IMR-90 (cell line): ENCODE measurements around the gene PDE4B. TPM values are rescaled to one million over a fixed set of nuclear protein-coding genes. Genes with fewer than 3 reads are reported as not detected.

ENCODE experiments used
- ATAC-seq: fragments of 200-7000 bp; cut with Tn5 transposase; 2 replicates; pipeline ENCODE4 v1.9.1; 2020; ENCODE audit warnings: low read depth, mild to moderate bottlenecking, moderate library complexity
- BruUV-seq: library from RNA; stranded (reverse); fragments of 400-500 nt; replicated peaks from 2 replicates; lab custom pipeline; 2021; lab: Mats Ljungman, UMichigan
- CTCF ChIA-PET: fragments of 300-600 bp; formaldehyde crosslinking; extraction: SDS; loops from one replicate; lab custom pipeline; 2021; ENCODE audit warnings: antibody characterized with exemption; lab: Yijun Ruan, JAX
- POLR2A ChIA-PET: fragments of 300-600 bp; sonication (Branson Sonifier 250); formaldehyde crosslinking; loops from one replicate; lab custom pipeline; 2022; ENCODE audit warnings: antibody characterized with exemption; ENCODE audit not compliant: unreplicated experiment; lab: Charles Lee
- DNase-seq: peaks from one replicate; pipeline ENCODE4 v3.0.0; 2013
- H2AFZ ChIP-seq: replicated peaks from 2 replicates; pipeline ENCODE3; 2013; ENCODE audit warnings: low read length, mild to moderate bottlenecking; ENCODE audit not compliant: poor library complexity
- H2AK5ac ChIP-seq: 2 replicates; pipeline ENCODE4 v1.6.1; 2013; ENCODE audit warnings: low read depth, low read length, inconsistent platforms
- H2AK9ac ChIP-seq: replicated peaks from 2 replicates; pipeline ENCODE3; 2013; ENCODE audit warnings: mild to moderate bottlenecking, low read depth, low read length, moderate library complexity; ENCODE audit not compliant: poor library complexity
- H2BK120ac ChIP-seq: 2 replicates; pipeline ENCODE4 v1.6.1; 2013; ENCODE audit warnings: low read depth, low read length, inconsistent platforms
- H2BK15ac ChIP-seq: 3 replicates; pipeline ENCODE4 v1.6.1; 2013; ENCODE audit warnings: low read depth, low read length, inconsistent platforms
- H2BK20ac ChIP-seq: 2 replicates; pipeline ENCODE4 v1.6.1; 2013; ENCODE audit warnings: low read depth, mild to moderate bottlenecking, inconsistent platforms, low read length, moderate library complexity
- H2BK5ac ChIP-seq: 2 replicates; pipeline ENCODE4 v1.6.1; 2013; ENCODE audit warnings: mild to moderate bottlenecking, low read depth, low read length, inconsistent platforms; ENCODE audit not compliant: poor library complexity, severe bottlenecking
- H3K14ac ChIP-seq: replicated peaks from 2 replicates; pipeline ENCODE4 v1.6.1; 2013; ENCODE audit warnings: low read depth, low read length, inconsistent platforms
- H3K18ac ChIP-seq: 2 replicates; pipeline ENCODE4 v1.6.1; 2013; ENCODE audit warnings: low read depth, low read length, control low read depth
- H3K23ac ChIP-seq: 2 replicates; pipeline ENCODE4 v1.6.1; 2013; ENCODE audit warnings: low read depth, low read length, inconsistent platforms
- H3K27ac ChIP-seq: 2 replicates; pipeline ENCODE4 v1.5.1; 2013; ENCODE audit warnings: mild to moderate bottlenecking, control low read depth, low read length; ENCODE audit not compliant: insufficient read depth
- H3K27me3 ChIP-seq: 2 replicates; pipeline ENCODE4 v1.6.1; 2013; ENCODE audit warnings: low read length; ENCODE audit not compliant: control insufficient read depth, insufficient read depth
- H3K36me3 ChIP-seq: 2 replicates; pipeline ENCODE4 v1.6.1; 2013; ENCODE audit warnings: low read length, mixed read lengths; ENCODE audit not compliant: control insufficient read depth, insufficient read depth
- H3K4ac ChIP-seq: 2 replicates; pipeline ENCODE4 v1.6.1; 2013; ENCODE audit warnings: low read depth, low read length, inconsistent platforms
- H3K4me1 ChIP-seq: 2 replicates; pipeline ENCODE4 v1.6.1; 2013; ENCODE audit warnings: low read length, mixed read lengths; ENCODE audit not compliant: control insufficient read depth, insufficient read depth
- H3K4me2 ChIP-seq: 2 replicates; pipeline ENCODE4 v1.6.1; 2013; ENCODE audit warnings: low read depth, mild to moderate bottlenecking, control low read depth, low read length, moderate library complexity
- H3K4me3 ChIP-seq: 2 replicates; pipeline ENCODE4 v1.5.1; 2013; ENCODE audit warnings: low read depth, mild to moderate bottlenecking, control low read depth, low read length, moderate library complexity; ENCODE audit not compliant: insufficient read depth
- H3K56ac ChIP-seq: 2 replicates; pipeline ENCODE4 v1.6.1; 2013; ENCODE audit warnings: low read length, inconsistent platforms; ENCODE audit not compliant: insufficient read depth; ENCODE audit errors: extremely low read depth
- H3K79me1 ChIP-seq, 2 experiments: 2 replicates each; pipeline ENCODE4 v1.6.1; 2013; ENCODE audit warnings: low read length in 2 of 2, inconsistent platforms in 1 of 2, low read depth in 1 of 2
- H3K9ac ChIP-seq: 2 replicates; pipeline ENCODE4 v1.6.1; 2013; ENCODE audit warnings: low read depth, low read length, control low read depth
- H3K9me1 ChIP-seq: 2 replicates; pipeline ENCODE4 v1.6.1; 2013; ENCODE audit warnings: low read length, inconsistent platforms; ENCODE audit not compliant: insufficient read depth
- H3K9me3 ChIP-seq: 2 replicates; pipeline ENCODE4 v1.6.1; 2013; ENCODE audit warnings: low read length; ENCODE audit not compliant: control insufficient read depth, insufficient read depth
- H4K20me1 ChIP-seq: 2 replicates; pipeline ENCODE4 v1.6.1; 2013; ENCODE audit warnings: low read length, inconsistent platforms; ENCODE audit not compliant: insufficient read depth
- H4K5ac ChIP-seq: 2 replicates; pipeline ENCODE4 v1.6.1; 2013; ENCODE audit warnings: mild to moderate bottlenecking, low read depth, low read length, control low read depth
- H4K8ac ChIP-seq, 2 experiments: 2 replicates each; pipeline ENCODE4 v1.6.1; 2013; ENCODE audit warnings: low read depth in 2 of 2, low read length in 2 of 2, control low read depth in 1 of 2, inconsistent platforms in 1 of 2
- H4K91ac ChIP-seq: 2 replicates; pipeline ENCODE4 v1.6.1; 2013; ENCODE audit warnings: low read depth, low read length, inconsistent platforms; ENCODE audit not compliant: insufficient read depth
- BHLHE40 ChIP-seq: fragments of 150-350 bp; IDR thresholded peaks from 2 replicates; pipeline ENCODE4 v1.6.1; 2016; ENCODE audit warnings: mild to moderate bottlenecking, low read depth, low read length
- CEBPB ChIP-seq: IDR thresholded peaks from 2 replicates; pipeline ENCODE4 v1.6.1; 2012; ENCODE audit warnings: low read depth, low read length, improper control_type of control experiment
- CHD1 ChIP-seq: IDR thresholded peaks from 2 replicates; pipeline ENCODE4 v1.6.1; 2012; ENCODE audit warnings: low read depth, low read length, improper control_type of control experiment
- ELK1 ChIP-seq: fragments of 150-350 bp; IDR thresholded peaks from 2 replicates; pipeline ENCODE4 v1.6.1; 2016; ENCODE audit warnings: low read depth, mild to moderate bottlenecking, low read length, moderate library complexity, borderline replicate concordance
- FOS ChIP-seq: fragments of 150-350 bp; IDR thresholded peaks from 2 replicates; pipeline ENCODE4 v1.6.1; 2016; ENCODE audit warnings: low read depth, low read length
- MAFK ChIP-seq: IDR thresholded peaks from 2 replicates; pipeline ENCODE4 v1.6.1; 2012; ENCODE audit warnings: low read depth, low read length, improper control_type of control experiment
- MAZ ChIP-seq: IDR thresholded peaks from 2 replicates; pipeline ENCODE4 v1.6.1; 2012; ENCODE audit warnings: low read depth, mild to moderate bottlenecking, low read length, improper control_type of control experiment, moderate library complexity, borderline replicate concordance
- MXI1 ChIP-seq: IDR thresholded peaks from 2 replicates; pipeline ENCODE4 v1.6.1; 2012; ENCODE audit warnings: low read depth, mild to moderate bottlenecking, low read length, moderate library complexity, borderline replicate concordance
- NFE2L2 ChIP-seq: fragments of 150-350 bp; IDR thresholded peaks from 2 replicates; pipeline ENCODE4 v1.6.1; 2016; ENCODE audit warnings: low read depth, mild to moderate bottlenecking, low read length
- POLR2A ChIP-seq: IDR thresholded peaks from 2 replicates; pipeline ENCODE4 v1.6.1; 2012; ENCODE audit warnings: mild to moderate bottlenecking, low read depth, low read length
- RAD21 ChIP-seq: IDR thresholded peaks from 2 replicates; pipeline ENCODE4 v1.6.1; 2012; ENCODE audit warnings: low read length, improper control_type of control experiment
- RCOR1 ChIP-seq: IDR thresholded peaks from 2 replicates; pipeline ENCODE4 v1.6.1; 2012; ENCODE audit warnings: mild to moderate bottlenecking, low read length, improper control_type of control experiment; ENCODE audit not compliant: insufficient replicate concordance
- RFX5 ChIP-seq: IDR thresholded peaks from 2 replicates; pipeline ENCODE4 v1.8.0; 2012; ENCODE audit warnings: low read depth, mild to moderate bottlenecking, low read length, moderate library complexity
- SMC3 ChIP-seq: fragments of 150-350 bp; IDR thresholded peaks from 2 replicates; pipeline ENCODE4 v1.6.1; 2016; ENCODE audit warnings: low read depth, mild to moderate bottlenecking, antibody characterized with exemption, low read length, moderate library complexity
- USF2 ChIP-seq: fragments of 150-350 bp; IDR thresholded peaks from 2 replicates; pipeline ENCODE4 v1.6.1; 2017; ENCODE audit warnings: mild to moderate bottlenecking, antibody characterized with exemption, low read length, low read depth
- WGBS, 2 experiments: methylation state at CpG; one replicate each; pipeline versions ENCODE4 v1.1.5 to v1.1.7; 2013; ENCODE audit warnings: missing lambda C conversion rate in 2 of 2; ENCODE audit not compliant: insufficient read length in 1 of 2; ENCODE audit errors: extremely low coverage in 2 of 2; 5-methylcytosine and 5-hydroxymethylcytosine counted together
- dilution Hi-C: fragments of 300-500 bp; cut with HindIII; formaldehyde crosslinking; loops from one replicate; pipeline ENCODE4 v1.14.3; 2018; ENCODE audit warnings: low sequenced_read_pairs; ENCODE audit not compliant: unreplicated experiment
- in situ Hi-C: fragments of 300-500 bp; cut with MboI; formaldehyde crosslinking; loops from 3 replicates; pipeline ENCODE4 v1.14.3; 2019; ENCODE audit warnings: low sequenced_read_pairs, inconsistent platforms, mixed read lengths
- intact Hi-C: fragments of 100-400 bp; cut with micrococcal nuclease; formaldehyde crosslinking; loops from 2 replicates; pipeline ENCODE4 v1.10.0; 2022
- polyA plus RNA-seq, 3 experiments: library from polyadenylated mRNA; depleted of rRNA; stranded (reverse); fragments of >200 nt; gene quantifications; 2 replicates each; pipeline ENCODE4 v1.2.3, GENCODE V29; 2012; ENCODE audit warnings: low replicate concordance in 1 of 3
- total RNA-seq: library from RNA; depleted of rRNA; stranded (reverse); fragments of >200 nt; gene quantifications from 2 replicates; pipeline ENCODE4 v1.2.3, GENCODE V29; 2012
- TF ChIP-seq, protein P1 (sequence below): conservative IDR thresholded peaks from 2 replicates; pipeline ENCODE4 v1.5.1; 2012; ENCODE audit warnings: mild to moderate bottlenecking, low read depth, low read length, improper control_type of control experiment

The PDE4B gene
- total and polyA plus RNA-seq, 2 of the 4 experiments (the other 2 are of a cell fraction) = 5.8 to 21.3 TPM

GRCh38 chr1:66269222-66269621 is 476.5 kb downstream of the PDE4B start:
- ChIA-PET POLR2A (no interaction called here), CTCF (interaction anchor here (0.6 kb wide), 1 partner anchor 154 kb away, joined by 3 read pairs; no protein-coding TSS in a partner anchor)

More at GRCh38 chr1:66269222-66269621, 476.5 kb downstream of the PDE4B start:
- intact Hi-C loops (no loop called here), in situ Hi-C loops (loop anchor here (25.0 kb wide), 1 partner anchor 468 kb away; no protein-coding TSS in a partner anchor), dilution Hi-C loops (no loop called here)
- Histone ChIP-seq H3K9me1 (peaks cover 5% of the 10 kb centered on the region), H3K23ac (peak overlapping the region; percentile 56; the same call in 1 of the 2 replicates), H2AK5ac (peak overlapping the region; percentile 89), H4K5ac (peak overlapping the region; percentile 100), H3K4ac (peak overlapping the region; percentile 56; the same call in 1 of the 2 replicates), H3K9me3 (no peaks in the 10 kb centered on the region), H3K56ac (no peak overlapping the region; the same call in 1 of the 2 replicates), H3K27ac (peak overlapping the region; percentile 47; the same call in 1 of the 2 replicates), H3K9ac (no peak overlapping the region), H3K4me3 (no peak overlapping the region), H3K79me1 (0 out of 4 replicates have a peak, but pooled peaks cover 0 to 3% of the 10 kb centered on the region in 2 experiments), H2AFZ (no peak overlapping the region), H3K4me1 (peaks cover 28% of the 10 kb centered on the region), H2AK9ac (no peak overlapping the region), H3K36me3 (no peaks in the 10 kb centered on the region), H4K8ac (peak overlapping the region; percentile 37 to 85; a peak in 2 of 4 replicates), H2BK15ac (peak overlapping the region; percentile 91), H3K27me3 (no peaks in the 10 kb centered on the region), H4K91ac (peak overlapping the region; percentile 85), H3K18ac (peak overlapping the region; percentile 99), H2BK120ac (peak overlapping the region; percentile 95), H2BK5ac (peak overlapping the region; percentile 99), H2BK20ac (peak overlapping the region; percentile 90), H3K14ac (peak overlapping the region; percentile 75; the same call in 1 of the 2 replicates), H4K20me1 (no peaks in the 10 kb centered on the region), H3K4me2 (no peak overlapping the region; the same call in 1 of the 2 replicates)
- DNase-seq (no peak), ATAC-seq (no peak)
- no TSS peak for BruUV-seq
- TF ChIP-seq MXI1 (no peak), SMC3 (no peak), CEBPB (no peak), POLR2A (no peak), RFX5 (no peak), ELK1 (no peak), MAFK (no peak), MAZ (no peak), RCOR1 (no peak), BHLHE40 (no peak), FOS (no peak), RAD21 (no peak), CHD1 (no peak), NFE2L2 (no peak), USF2 (no peak)
- TF ChIP-seq, protein P1, sequence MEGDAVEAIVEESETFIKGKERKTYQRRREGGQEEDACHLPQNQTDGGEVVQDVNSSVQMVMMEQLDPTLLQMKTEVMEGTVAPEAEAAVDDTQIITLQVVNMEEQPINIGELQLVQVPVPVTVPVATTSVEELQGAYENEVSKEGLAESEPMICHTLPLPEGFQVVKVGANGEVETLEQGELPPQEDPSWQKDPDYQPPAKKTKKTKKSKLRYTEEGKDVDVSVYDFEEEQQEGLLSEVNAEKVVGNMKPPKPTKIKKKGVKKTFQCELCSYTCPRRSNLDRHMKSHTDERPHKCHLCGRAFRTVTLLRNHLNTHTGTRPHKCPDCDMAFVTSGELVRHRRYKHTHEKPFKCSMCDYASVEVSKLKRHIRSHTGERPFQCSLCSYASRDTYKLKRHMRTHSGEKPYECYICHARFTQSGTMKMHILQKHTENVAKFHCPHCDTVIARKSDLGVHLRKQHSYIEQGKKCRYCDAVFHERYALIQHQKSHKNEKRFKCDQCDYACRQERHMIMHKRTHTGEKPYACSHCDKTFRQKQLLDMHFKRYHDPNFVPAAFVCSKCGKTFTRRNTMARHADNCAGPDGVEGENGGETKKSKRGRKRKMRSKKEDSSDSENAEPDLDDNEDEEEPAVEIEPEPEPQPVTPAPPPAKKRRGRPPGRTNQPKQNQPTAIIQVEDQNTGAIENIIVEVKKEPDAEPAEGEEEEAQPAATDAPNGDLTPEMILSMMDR = no peak
- no CpG with 5 or more reads among the region's 5 CpGs for WGBS, 2 experiments
